ENCODE results near the gene TAL1.

DNA sequence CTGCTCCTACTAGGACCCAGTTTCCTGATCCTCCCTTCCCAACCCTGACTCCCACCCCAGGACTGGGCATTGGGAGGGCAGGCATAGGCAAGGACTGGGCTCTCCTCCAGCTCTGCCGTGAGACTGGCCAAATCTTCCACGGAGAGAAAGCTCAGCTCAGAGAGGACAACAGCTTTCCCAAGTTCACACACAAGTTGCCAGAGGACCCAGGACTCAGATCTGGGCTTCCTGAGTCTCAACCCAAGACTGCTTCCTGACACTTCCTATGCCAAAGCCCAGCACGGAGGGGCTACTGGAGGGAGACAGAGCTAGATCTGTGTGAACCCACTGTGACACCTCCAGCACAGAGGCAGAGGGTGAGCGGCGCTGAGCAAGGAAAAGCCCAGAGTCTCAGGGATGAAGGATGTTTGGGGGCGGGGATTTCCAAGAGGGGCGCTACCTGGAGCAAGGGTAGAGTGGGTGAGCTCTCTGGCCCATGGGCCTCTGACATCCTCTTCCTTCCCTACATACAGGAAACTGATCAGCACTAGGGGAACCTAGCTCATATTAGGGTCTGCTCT, 49.3 kb downstream of the TAL1 start:
- TF ChIP-seq, protein P1, sequence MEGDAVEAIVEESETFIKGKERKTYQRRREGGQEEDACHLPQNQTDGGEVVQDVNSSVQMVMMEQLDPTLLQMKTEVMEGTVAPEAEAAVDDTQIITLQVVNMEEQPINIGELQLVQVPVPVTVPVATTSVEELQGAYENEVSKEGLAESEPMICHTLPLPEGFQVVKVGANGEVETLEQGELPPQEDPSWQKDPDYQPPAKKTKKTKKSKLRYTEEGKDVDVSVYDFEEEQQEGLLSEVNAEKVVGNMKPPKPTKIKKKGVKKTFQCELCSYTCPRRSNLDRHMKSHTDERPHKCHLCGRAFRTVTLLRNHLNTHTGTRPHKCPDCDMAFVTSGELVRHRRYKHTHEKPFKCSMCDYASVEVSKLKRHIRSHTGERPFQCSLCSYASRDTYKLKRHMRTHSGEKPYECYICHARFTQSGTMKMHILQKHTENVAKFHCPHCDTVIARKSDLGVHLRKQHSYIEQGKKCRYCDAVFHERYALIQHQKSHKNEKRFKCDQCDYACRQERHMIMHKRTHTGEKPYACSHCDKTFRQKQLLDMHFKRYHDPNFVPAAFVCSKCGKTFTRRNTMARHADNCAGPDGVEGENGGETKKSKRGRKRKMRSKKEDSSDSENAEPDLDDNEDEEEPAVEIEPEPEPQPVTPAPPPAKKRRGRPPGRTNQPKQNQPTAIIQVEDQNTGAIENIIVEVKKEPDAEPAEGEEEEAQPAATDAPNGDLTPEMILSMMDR (IDR thresholded peaks at IDR 0.05): no peak
- TF ChIP-seq POLR2A (IDR thresholded peaks at IDR 0.05): no peak

Data from tibial nerve (tissue), 3 donors.